Measurements from ENCODE around the gene MAP3K1. TPM values are rescaled to one million over a fixed set of nuclear protein-coding genes. Genes with fewer than 3 reads are reported as not detected.

MAP3K1 gene
- total and polyA plus RNA-seq, 9 of the 15 experiments (the other 6 are each of a cell fraction or from before 2014, with no cell fraction given), result 3.9 to 13.9 (median 7.5) TPM

- TF ChIP-seq GMEB1 (CRISPR knock-in tag; IDR thresholded peaks at IDR 0.05), result peak; percentile 14; the same call in 1 of the 2 replicates
- TF ChIP-seq ATF1 (CRISPR knock-in tag; IDR thresholded peaks at IDR 0.05), result no peak
- peak; percentile 72 for TF ChIP-seq ATF1 (tag; IDR thresholded peaks at IDR 0.05)
- TF ChIP-seq ZC3H4 (CRISPR knock-in tag; IDR thresholded peaks at IDR 0.05; ENCODE audit: borderline replicate concordance), result 0 out of 2 replicates have a peak, but pooled peaks have one; percentile 45
- TF ChIP-seq MEIS2 (IDR thresholded peaks at IDR 0.05; ENCODE audit: partially characterized antibody), result peak; percentile 2
- TF ChIP-seq GTF2E2 (tag; IDR thresholded peaks at IDR 0.05), result peak; percentile 85
- TF ChIP-seq, protein P1, sequence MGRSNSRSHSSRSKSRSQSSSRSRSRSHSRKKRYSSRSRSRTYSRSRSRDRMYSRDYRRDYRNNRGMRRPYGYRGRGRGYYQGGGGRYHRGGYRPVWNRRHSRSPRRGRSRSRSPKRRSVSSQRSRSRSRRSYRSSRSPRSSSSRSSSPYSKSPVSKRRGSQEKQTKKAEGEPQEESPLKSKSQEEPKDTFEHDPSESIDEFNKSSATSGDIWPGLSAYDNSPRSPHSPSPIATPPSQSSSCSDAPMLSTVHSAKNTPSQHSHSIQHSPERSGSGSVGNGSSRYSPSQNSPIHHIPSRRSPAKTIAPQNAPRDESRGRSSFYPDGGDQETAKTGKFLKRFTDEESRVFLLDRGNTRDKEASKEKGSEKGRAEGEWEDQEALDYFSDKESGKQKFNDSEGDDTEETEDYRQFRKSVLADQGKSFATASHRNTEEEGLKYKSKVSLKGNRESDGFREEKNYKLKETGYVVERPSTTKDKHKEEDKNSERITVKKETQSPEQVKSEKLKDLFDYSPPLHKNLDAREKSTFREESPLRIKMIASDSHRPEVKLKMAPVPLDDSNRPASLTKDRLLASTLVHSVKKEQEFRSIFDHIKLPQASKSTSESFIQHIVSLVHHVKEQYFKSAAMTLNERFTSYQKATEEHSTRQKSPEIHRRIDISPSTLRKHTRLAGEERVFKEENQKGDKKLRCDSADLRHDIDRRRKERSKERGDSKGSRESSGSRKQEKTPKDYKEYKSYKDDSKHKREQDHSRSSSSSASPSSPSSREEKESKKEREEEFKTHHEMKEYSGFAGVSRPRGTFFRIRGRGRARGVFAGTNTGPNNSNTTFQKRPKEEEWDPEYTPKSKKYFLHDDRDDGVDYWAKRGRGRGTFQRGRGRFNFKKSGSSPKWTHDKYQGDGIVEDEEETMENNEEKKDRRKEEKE (IDR thresholded peaks at IDR 0.05; ENCODE audit: borderline replicate concordance in 1 of 2, control insufficient read depth in 1 of 2, low read depth in 2 of 2, low read length in 1 of 2), result peak in 1 of 2 experiments; percentile 43; a peak in 1 of 4 replicates
- no peak for TF ChIP-seq ZNF12 (CRISPR knock-in tag; IDR thresholded peaks at IDR 0.05)
- TF ChIP-seq HBP1 (CRISPR knock-in tag; IDR thresholded peaks at IDR 0.05), result no peak
- TF ChIP-seq CBFA2T3 (IDR thresholded peaks at IDR 0.05), result no peak
- TF ChIP-seq SNAPC5 (CRISPR knock-in tag; IDR thresholded peaks at IDR 0.05), result no peak
- 0 out of 2 replicates have a peak, but pooled peaks have one; percentile 31 for TF ChIP-seq ZBTB17 (CRISPR knock-in tag; IDR thresholded peaks at IDR 0.05)
- peak; percentile 21 for TF ChIP-seq RBBP5 (IDR thresholded peaks at IDR 0.05; ENCODE audit: borderline replicate concordance, insufficient read depth, low read length, poor library complexity, severe bottlenecking)
- 0 out of 2 replicates have a peak, but pooled peaks have one; percentile 26 for TF ChIP-seq PTBP1 (IDR thresholded peaks at IDR 0.05; ENCODE audit: low read depth, low read length)
- no peak for TF ChIP-seq MAFK (IDR thresholded peaks at IDR 0.05; ENCODE audit: low read length)
- 0 out of 2 replicates have a peak, but pooled peaks have one; percentile 33 for TF ChIP-seq ELK3 (CRISPR knock-in tag; IDR thresholded peaks at IDR 0.05)
- TF ChIP-seq, protein P2, sequence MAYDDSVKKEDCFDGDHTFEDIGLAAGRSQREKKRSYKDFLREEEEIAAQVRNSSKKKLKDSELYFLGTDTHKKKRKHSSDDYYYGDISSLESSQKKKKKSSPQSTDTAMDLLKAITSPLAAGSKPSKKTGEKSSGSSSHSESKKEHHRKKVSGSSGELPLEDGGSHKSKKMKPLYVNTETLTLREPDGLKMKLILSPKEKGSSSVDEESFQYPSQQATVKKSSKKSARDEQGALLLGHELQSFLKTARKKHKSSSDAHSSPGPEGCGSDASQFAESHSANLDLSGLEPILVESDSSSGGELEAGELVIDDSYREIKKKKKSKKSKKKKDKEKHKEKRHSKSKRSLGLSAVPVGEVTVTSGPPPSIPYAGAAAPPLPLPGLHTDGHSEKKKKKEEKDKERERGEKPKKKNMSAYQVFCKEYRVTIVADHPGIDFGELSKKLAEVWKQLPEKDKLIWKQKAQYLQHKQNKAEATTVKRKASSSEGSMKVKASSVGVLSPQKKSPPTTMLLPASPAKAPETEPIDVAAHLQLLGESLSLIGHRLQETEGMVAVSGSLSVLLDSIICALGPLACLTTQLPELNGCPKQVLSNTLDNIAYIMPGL (CRISPR knock-in tag; IDR thresholded peaks at IDR 0.05), result no peak
These were observed 95.0 kb downstream of the MAP3K1 start (continued) for GRCh38 chr5:56910210-56910965.
